HG03095 (cell line): Measurements from ENCODE around the gene MYCL.
"Not testable (repeated sequence)": the region's sequence is repeated elsewhere in the genome, so short reads cannot be mapped to it uniquely, and the experiment has no call there.

Source experiments
- ATAC-seq: cut with Tn5 transposase; IDR thresholded peaks from one replicate; pipeline ENCODE4 v1.9.1; 2021; ENCODE audit warnings: moderate library complexity; ENCODE audit not compliant: unreplicated experiment

MYCL gene

DNA sequence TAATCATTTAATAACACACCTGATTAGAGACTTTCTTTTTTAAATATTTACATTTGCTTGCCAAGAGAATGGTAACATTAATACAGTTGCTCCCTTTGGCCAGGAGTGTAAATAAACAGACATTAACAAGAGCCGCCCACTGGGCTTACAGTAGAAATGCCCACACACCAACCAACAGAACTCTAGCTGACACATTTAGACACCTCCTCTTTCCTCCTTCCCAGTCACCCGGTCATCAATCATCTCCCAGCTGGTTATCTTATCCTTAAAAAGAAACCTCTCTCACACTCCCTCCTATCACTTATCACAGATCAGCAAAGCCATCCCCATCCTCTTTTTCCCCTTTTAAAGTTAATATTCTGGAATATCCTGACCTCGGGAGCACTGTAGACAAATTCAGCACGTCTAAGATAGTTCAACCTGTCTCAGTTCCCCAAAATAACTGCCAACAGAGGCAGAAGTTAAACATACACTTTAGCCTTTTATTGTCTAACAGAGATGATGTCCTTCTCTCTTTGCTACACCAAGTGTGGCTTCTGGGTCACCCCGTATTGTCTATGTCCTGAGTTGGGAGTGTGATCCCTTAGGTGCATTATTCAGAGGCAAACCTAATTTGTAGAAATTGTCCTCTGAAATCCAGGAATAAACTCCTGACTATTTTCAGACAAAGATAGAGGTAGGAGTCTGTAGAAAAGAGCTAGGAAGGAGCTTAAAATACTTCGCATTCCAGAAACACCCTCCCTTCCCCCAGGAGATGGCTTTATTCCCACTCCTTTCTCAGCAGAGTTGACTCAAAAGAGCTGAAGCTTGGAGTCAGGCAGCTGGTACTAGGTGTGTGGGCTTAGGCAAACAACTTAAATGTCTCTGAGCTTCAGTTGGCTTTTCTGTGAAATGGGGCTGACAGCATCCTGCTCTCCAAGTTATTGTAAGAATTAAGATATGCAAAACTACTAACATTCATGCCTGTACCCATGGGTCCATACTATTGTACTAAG, 8.8 kb downstream of the MYCL start:
- no peak for ATAC-seq

DNA sequence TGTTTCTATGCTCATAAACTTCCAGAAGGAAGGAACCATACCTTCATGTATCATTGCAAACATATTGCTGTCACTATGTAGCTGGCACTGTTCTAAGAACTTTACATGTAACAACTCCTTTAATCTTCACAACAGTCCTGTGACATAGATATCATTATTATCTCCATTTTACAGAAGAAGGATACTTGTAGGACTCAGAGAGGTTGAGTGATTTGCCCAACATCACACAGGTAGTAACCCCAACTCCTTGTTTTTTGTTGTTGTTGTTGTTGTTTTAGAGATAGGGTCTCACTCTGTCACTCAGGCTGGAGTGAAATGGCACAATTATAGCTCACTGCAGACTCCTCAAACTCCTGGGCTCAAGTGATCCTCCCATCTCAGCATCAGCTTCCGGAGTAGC, 10.8 kb downstream of the MYCL start:
- no peak for ATAC-seq

DNA sequence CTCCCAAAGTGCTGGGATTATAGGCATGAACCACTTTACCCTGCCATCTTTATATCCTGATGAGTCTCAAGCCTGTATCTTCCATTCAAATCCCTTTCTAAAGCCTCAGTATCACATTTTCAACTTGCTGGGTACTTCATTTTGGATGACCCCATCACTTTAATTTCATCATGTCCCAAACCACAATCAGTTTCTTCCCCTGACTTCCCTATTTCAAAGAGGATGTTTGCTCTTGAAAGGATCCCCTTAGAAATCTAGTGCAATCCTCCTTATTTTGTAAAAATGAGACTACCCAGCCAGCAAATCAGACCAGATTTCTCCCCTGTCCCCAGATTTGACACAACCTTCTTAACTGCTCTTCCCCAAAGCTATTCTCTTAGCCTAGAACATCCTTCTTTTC, 11.4 kb downstream of the MYCL start:
- ATAC-seq, result no peak

DNA sequence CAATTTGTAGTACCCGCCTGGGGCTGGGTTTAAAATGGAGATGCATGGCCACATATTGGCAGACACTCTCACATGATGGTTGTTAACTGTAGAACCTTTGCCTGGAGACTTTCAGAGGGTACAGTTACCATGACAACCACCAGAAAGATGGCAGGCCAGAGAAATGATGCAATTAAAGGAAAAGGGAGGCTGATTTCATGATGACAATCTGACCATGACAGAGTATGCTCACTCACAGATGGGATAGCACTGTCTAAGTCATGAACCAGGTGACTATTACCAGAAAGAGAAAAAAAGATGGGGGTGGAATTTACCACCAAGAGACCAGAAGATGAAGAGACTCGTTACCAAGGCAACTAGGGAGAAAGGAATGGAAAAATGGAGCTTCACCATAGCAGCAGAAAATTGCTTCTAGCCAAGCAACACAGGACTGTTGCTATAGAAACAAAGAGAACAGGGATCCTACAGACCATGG, 14.9 kb downstream of the MYCL start:
- no peak for ATAC-seq

DNA sequence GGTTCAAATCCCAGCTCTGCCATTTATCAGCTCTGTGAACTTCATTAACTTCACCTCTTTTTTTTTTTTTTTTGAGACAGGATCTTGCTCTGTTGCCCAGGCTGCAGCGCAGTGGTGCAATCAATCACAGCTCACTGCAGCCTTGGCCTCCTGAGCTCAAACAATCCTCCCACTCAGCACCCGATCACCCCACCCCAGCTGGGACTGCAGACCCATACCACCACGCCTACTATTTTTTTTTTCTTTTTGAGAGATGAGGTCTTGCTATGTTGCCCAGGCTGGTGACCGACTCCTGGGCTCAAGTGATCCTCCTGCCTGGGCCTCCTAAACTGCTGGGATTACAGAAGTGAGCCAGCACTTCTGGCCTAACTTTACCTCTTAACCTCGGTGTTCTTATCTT, 16.2 kb downstream of the MYCL start:
- no peak for ATAC-seq

DNA sequence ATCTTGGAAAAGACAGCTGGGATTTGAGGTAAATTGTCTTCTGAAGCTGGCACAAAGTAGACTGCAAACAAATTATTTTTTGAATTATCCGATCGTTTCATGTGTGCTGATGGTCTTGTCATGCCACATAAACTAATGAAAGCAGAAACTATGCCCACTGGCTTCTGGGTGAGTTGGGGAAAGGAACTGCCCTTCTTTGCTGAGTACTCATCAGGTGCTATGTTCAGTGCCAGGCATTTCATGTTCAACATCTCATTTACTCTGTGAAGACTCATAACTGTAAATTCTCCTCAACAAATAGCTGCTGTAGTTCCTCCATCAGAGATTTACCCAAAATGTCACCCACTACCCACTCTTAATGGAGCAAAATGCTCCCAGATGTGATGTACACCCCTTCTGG, 19.6 kb downstream of the MYCL start:
- no peak for ATAC-seq

DNA sequence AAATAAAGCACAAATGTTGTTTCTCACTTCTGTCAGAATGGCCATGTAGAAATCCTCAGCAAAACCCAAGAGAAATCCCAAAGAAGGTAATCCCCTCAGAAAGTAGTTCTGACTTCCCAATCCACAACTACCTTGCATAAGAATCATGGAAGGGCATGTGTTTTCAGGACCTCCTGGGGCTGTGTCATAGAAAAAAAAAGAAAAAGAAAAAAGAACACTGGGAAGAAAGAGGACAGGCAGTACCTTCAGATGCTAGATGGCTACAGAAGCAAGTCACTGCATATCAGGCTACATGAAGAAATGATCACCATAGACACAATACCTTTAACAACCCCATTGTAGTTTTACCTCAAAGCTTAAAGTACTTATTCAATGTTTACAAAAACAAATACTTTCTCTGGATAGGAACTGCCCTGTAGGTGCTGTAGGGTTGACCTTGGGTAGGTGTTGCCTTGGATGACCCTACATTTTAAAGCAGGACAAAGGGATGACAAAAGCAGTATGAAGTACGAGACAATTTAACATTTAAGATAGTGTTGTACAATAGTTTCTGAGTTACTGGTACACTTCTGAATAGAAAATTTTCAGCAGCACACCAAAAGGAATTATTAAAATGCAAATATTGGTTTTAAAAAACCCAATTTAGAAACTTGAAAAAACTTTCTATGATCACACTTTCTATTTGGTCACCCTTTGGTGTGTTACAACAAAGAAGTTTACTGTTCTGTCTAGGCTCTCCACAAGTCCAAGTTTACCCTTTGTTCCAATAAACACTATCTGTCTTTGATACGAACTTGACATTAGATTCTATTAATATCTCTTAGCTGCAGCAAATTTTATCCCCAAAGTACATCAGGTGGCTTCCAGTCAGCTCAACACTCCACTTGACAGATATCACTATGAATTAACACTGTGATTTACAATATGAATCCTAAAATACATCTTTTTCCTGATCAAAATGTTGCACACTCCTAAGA, 23.4 kb downstream of the MYCL start:
- no peak for ATAC-seq

DNA sequence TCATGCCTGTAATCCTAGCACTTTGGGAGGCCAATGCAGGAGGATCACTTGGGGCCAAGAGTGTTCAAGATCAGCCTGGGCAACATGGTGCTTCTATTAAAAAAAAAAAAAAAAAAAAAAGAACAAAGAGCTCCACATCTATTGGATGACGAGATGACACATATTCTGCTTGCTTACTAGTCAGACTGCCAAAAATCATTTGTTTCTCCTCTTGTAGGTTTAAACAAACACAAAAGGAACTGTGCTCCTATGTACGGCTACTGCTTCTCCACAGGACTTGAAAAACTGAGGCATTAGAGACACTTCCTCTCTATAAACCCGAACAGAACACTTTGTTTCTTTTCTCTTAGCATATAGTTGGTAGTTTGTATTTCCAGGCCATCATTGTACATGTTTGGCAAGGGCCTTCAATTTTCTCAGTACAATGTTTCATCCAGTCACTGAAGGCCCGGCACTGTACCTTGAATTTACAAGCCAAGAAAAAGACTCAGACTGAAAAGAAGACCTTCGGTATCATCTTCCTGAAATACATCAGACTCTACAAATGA, 24.4 kb downstream of the MYCL start:
- no peak for ATAC-seq

DNA sequence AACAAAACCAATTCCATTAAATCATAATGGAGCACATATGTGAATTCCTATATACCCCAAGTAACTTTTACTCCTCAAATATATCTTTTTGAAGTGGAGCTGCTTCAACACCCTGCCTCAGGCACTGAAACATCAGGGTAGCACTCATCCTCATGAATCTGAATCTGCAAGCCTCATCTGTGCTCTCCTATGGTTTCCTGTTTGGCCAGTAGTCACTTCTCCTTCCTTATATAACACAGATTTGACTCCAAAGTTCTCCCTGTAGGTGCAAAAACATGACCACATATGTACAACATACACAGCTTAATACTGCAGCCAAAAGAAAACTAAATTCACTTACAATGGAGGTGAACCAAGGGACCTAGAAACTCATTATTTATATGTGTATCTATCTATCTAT, 25.6 kb downstream of the MYCL start:
- no peak for ATAC-seq

DNA sequence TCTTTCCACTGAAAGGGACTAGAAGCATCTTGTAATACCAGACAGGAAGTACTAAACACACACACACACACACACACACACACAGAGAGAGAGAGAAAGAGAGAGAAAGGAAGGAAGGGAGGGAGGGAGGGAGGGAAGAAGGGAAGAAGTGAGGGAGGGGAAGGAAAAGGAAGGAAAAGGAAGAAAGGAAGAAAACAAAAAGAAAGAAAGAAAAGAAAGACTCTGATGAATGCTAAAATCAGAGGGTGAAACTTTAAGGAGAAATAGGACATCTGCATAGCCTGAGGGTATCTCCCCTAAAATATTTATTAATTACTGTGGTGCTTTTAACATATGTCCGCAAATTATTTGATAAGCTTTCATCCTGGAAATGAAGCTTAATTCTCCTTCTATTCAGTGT, 29.0 kb downstream of the MYCL start:
- ATAC-seq, result no peak

DNA sequence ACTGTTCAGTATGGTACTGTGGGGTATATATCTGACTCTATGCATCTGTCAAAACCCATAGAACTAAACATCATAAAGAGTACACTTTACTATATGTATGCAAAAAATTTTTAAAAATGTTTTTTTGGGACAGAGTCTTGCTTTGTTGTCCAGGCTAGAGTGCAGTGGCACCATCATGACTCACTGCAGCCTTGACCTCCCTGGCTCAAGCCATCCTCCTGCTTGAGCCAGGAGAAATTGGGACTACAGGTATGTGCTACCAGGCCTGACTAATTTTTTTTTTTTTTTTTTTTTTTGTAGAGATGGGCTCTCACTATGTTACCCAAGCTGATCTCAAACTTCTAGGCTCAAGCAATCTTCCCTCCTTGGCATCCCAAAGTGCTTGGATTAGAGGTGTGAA, 29.9 kb downstream of the MYCL start:
- no peak for ATAC-seq

DNA sequence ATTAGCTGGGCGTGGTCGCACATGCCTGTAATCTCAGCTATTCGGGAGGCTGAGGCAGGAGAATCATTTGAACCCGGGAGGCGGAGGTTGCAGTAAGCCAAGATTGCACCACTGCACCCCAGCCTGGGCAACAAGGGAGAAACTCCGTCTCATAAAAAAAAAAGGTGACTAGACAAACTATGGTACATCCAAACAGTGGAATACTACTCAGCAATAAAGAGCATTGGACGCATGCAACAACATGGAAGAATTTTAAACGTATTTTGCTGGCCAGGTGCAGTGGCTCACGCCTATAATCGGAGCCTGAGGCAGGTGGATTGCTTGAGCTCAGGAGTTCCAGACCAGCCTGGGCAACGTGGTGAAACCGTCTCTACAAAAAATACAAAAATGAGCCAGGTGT, 30.7 kb downstream of the MYCL start:
- ATAC-seq, result not testable (repeated sequence)

DNA sequence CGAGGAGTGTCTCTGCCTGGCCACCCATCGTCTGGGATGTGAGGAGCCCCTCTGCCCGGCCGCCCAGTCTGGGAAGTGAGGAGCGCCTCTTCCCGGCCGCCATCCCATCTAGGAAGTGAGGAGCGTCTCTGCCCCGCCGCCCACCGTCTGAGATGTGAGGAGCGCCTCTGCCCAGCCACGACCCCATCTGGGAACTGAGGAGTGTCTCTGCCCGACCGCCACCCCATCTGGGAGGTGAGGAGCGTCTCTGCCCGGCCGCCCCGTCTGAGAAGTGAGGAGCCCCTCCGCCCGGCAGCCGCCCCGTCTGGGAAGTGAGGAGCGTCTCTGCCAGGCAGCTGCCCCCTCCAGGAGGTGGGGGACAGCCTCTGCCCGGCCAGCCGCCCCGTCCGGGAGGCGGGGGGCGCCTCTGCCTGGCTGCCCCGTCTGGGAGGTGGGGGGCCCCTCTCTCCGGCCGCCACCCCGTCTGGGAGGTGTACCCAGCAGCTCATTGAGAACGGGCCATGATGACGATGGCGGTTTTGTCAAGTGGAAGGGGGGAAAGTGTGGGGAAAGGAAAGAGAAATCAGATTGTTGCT, 32.1 kb downstream of the MYCL start:
- ATAC-seq, result not testable (repeated sequence)

DNA sequence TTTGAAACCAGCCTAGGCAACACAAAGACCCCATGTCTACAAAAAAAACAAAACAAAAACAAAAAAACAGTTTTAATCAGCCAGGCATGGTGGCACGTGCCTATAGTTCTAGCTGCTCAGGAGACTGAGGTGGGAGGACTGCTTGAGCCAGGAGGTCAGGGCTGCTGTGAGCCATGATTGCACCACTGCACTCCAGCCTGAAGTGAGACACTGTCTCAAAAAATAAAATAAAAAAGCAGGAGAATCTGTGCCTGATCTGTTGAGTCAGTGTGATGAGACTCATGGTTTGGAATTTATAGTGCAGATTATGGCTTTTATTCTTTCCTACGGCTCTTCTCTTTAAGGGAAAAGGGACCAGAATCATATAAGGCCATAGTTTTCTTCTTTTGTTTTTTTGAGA, 35.0 kb downstream of the MYCL start:
- ATAC-seq, result no peak

DNA sequence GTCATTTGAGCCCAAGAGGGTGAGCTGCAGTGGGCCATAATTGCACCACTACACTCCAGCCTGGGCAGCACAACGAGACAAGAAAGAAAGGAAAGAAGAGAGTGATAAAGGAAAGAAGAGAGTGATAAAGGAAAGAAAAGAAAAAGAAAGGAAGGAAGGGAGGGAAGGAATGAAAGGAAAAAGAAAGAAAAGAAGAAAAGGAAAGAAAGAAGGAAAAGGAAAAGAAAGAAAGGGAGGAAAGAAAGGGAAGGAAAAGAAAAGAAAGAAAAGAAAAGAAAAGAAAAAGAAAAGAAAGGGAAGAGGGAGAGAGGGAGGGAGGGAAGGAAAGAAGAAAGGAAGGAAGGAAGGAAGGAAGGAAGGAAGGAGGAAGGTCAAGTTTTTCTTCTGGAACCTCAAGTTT, 36.0 kb downstream of the MYCL start:
- no peak for ATAC-seq

DNA sequence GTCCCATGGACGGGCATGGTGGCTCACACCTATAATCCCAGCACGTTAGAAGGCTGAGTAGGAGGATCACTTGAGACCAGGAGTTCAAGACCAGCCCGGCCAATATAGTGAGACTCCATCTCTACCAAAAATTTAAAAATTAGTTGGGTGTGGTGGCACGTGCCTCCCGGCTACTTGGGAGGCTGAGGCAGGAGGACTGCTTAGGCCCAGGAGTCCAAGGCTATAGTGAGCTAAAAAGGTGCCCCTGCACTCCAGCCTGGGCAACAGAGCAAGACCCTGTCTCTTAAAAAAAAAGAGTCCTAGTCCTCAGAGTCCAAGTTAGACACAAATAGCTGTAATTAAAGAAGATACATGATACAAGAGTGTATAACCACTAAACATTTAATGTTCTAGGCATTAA, 38.5 kb downstream of the MYCL start:
- ATAC-seq, result no peak

DNA sequence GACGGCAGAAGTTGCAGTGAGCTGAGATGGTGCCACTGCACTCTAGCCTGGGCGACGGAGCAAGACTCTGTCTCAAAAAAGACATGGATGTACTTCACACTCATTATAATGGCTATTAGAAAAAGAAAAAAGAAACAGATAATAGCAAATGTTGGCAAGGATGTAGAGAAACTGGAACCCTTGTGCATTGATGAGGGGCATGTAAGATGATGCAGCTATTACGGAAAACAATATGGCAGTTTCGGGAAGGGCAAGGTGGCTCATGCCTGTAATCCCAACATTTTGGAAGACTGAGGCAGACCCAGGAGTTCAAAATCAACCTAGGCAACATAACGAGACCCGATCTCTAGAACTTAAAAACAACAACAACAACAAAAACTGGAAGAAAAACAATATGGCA, 40.7 kb downstream of the MYCL start:
- ATAC-seq, result no peak

DNA sequence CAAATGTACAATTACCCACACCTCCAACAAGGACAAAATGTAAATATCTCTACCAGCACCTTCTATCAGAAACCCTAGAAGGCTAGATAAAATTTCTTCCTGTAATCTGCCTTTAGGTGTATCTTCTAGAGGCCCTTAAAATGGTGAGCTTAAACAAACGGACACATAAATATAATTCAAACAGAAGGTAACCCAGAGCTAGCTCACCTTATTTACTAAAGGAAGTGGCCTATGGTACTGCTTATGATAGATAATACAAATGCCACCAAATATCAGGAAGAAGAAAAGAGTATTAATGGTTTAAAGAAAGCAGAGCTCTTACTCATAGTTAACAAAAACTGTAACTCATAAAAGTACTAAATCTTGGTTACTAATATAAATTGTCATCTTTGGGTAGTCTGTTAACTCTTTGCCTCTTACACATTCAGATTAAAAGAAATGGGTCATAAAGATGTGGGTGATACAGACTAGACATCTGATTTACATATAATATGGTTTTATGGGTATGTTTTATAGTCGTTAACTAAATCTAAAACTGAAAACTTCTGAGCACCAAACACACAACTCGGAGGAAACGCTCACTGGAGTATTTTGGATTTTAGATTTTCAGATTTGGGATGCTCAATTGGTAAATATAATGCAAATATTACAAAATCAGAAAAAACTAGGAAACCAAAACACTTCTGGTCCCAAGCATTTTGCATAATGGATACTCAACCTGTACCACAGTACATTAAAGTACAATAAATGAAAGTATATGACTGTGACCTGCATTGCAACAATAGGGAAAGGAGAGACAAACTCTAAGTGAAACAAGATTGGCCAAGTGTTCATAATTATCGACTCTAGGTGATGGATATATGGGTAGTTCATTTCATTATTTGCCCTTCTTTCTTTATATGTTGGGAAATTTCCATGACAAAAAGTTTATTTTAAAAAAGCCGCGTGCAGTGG, 41.6 kb downstream of the MYCL start:
- no peak for ATAC-seq

DNA sequence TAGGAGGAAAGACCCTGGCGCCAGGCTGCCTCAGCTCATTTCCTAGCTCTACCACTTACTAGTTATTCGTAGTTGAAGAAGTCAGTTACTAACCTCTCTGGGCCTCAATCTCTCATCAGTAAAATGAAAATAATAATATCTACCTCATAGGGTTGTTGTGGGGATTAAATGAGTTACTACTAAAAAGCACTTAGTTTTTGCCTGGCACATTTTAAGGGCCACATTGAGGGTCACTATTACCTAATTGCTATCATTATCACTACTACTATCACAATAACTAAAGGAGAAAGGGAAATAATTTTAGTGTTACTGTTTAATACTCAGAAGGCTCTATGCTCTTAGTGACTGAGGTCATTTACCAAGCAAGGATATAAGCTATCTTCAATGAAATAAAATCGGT, 43.4 kb downstream of the MYCL start:
- ATAC-seq, result no peak
